GM20000 (cell line): ENCODE data around the gene GAA.

Source experiments
- DNase-seq: peaks from one replicate; pipeline ENCODE4 v3.0.0; 2012; ENCODE audit warnings: low spot score
- CTCF ChIP-seq: IDR thresholded peaks from 2 replicates; pipeline ENCODE4 v1.5.1; 2012; ENCODE audit warnings: mild to moderate bottlenecking, control low read depth; ENCODE audit errors: extremely low read depth, missing control alignments

The GAA gene

GRCh38 chr17:80100035-80100323, 1.4 kb upstream of the GAA start:
- no peak for DNase-seq
- TF ChIP-seq CTCF = no peak

DNA sequence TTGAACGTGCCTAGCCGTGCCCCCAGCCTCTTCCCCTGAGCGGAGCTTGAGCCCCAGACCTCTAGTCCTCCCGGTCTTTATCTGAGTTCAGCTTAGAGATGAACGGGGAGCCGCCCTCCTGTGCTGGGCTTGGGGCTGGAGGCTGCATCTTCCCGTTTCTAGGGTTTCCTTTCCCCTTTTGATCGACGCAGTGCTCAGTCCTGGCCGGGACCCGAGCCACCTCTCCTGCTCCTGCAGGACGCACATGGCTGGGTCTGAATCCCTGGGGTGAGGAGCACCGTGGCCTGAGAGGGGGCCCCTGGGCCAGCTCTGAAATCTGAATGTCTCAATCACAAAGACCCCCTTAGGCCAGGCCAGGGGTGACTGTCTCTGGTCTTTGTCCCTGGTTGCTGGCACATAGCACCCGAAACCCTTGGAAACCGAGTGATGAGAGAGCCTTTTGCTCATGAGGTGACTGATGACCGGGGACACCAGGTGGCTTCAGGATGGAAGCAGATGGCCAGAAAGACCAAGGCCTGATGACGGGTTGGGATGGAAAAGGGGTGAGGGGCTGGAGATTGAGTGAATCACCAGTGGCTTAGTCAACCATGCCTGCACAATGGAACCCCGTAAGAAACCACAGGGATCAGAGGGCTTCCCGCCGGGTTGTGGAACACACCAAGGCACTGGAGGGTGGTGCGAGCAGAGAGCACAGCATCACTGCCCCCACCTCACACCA, 724 bp downstream of the GAA start:
- DNase-seq = peak; percentile 69
- TF ChIP-seq CTCF = no peak

GRCh38 chr17:80102664-80103448, 1.5 kb downstream of the GAA start:
- no peak for TF ChIP-seq CTCF
- DNase-seq = no peak

- DNase-seq = no peak
- no peak for TF ChIP-seq CTCF
Measured at GRCh38 chr17:80103449-80104085, 2.2 kb downstream of the GAA start.

GRCh38 chr17:80104321-80104955, 3.1 kb downstream of the GAA start:
- TF ChIP-seq CTCF = no peak
- DNase-seq = no peak

- DNase-seq = no peak
- no peak for TF ChIP-seq CTCF
Measured at GRCh38 chr17:80104956-80105375, 3.6 kb downstream of the GAA start.

GRCh38 chr17:80105762-80106161, 4.4 kb downstream of the GAA start:
- TF ChIP-seq CTCF = no peak
- DNase-seq = no peak
